CD4-positive, CD25-positive, alpha-beta regulatory T cell (primary cell): ENCODE data around the gene EML4. TPM values are rescaled to one million over a fixed set of nuclear protein-coding genes. Genes with fewer than 3 reads are reported as not detected.

Experiments
- polyA plus RNA-seq, 4 donors: library from polyadenylated mRNA; unstranded; fragments of 300-500 nt; fragmentation: Illumina TruSeq; gene quantifications; one replicate each; pipeline ENCODE4 v1.2.3, GENCODE V29; 2021
- total RNA-seq: library from RNA; stranded (reverse); gene quantifications from one replicate; pipeline ENCODE4 v1.2.3, GENCODE V29; 2022

Gene EML4
- total and polyA plus RNA-seq, 5 donors from 2014 or later, result 83.7 to 293 (median 90.1) TPM

Other genes starting within 250 kb of the EML4 start
- gene PKDCC, start 121.3 kb upstream of the EML4 start, total RNA-seq, result not detected
- not detected for gene PKDCC, start 121.3 kb upstream of the EML4 start, polyA plus RNA-seq
- 57.2 TPM for gene COX7A2L, start 191.9 kb downstream of the EML4 start, total RNA-seq
- 100 to 1,000 TPM; 186 to 214 (median 193) TPM for gene COX7A2L, start 191.9 kb downstream of the EML4 start, polyA plus RNA-seq